GM18498 (cell line): ENCODE measurements around the gene VRK3.
"Not testable (repeated sequence)": the region's sequence is repeated elsewhere in the genome, so short reads cannot be mapped to it uniquely, and the experiment has no call there.

Experiments
- ATAC-seq: cut with Tn5 transposase; IDR thresholded peaks from one replicate; pipeline ENCODE4 v1.9.1; 2021; ENCODE audit warnings: mild to moderate bottlenecking, moderate library complexity; ENCODE audit not compliant: unreplicated experiment

VRK3 gene

GRCh38 chr19:49958144-49958543 lies 67.0 kb downstream of the VRK3 start:
- ATAC-seq: not testable (repeated sequence)

- ATAC-seq: no peak
Measured at GRCh38 chr19:49957262-49957915, 67.8 kb downstream of the VRK3 start.

- no peak for ATAC-seq
Measured at GRCh38 chr19:49956115-49956495, 69.1 kb downstream of the VRK3 start.

- ATAC-seq: no peak
Measured at GRCh38 chr19:49954933-49955332, 70.2 kb downstream of the VRK3 start.

GRCh38 chr19:49954092-49954829 lies 70.9 kb downstream of the VRK3 start:
- no peak for ATAC-seq

GRCh38 chr19:49953416-49953815 lies 71.8 kb downstream of the VRK3 start:
- ATAC-seq: no peak

- ATAC-seq: no peak
Measured at GRCh38 chr19:49952906-49953305, 72.3 kb downstream of the VRK3 start.

GRCh38 chr19:49952479-49952836 lies 72.7 kb downstream of the VRK3 start:
- no peak for ATAC-seq

GRCh38 chr19:49951806-49952478 lies 73.2 kb downstream of the VRK3 start:
- ATAC-seq: no peak

- ATAC-seq: no peak
Measured at GRCh38 chr19:49950956-49951526, 74.1 kb downstream of the VRK3 start.

GRCh38 chr19:49950590-49950948 lies 74.6 kb downstream of the VRK3 start:
- ATAC-seq: no peak

GRCh38 chr19:49949742-49950589 lies 75.2 kb downstream of the VRK3 start:
- ATAC-seq: no peak

GRCh38 chr19:49946415-49946814 lies 78.8 kb downstream of the VRK3 start:
- no peak for ATAC-seq

- ATAC-seq: not testable (repeated sequence)
Measured at GRCh38 chr19:49944567-49944966, 80.6 kb downstream of the VRK3 start.

- no peak for ATAC-seq
Measured at GRCh38 chr19:49940482-49940791, 84.7 kb downstream of the VRK3 start.

- ATAC-seq: no peak
Measured at GRCh38 chr19:49939721-49940481, 85.3 kb downstream of the VRK3 start.

GRCh38 chr19:49938662-49939061 lies 86.5 kb downstream of the VRK3 start:
- no peak for ATAC-seq

- ATAC-seq: no peak
Measured at GRCh38 chr19:49937750-49938381, 87.3 kb downstream of the VRK3 start.

- ATAC-seq: no peak
Measured at GRCh38 chr19:49936549-49936948, 88.6 kb downstream of the VRK3 start.

- ATAC-seq: no peak
Measured at GRCh38 chr19:49933643-49934042, 91.5 kb downstream of the VRK3 start.
